T-cell (primary cell): ENCODE results near the gene CALCA. TPM values are rescaled to one million over a fixed set of nuclear protein-coding genes. Genes with fewer than 3 reads are reported as not detected.

ENCODE experiments used
- ATAC-seq, 4 experiments: fragments of 200-7000 bp in 3 of 4; fragments of 150-1000 bp in 1 of 4; cut with Tn5 transposase; replicated peaks in 1 of 4; 1 replicate in 3 of 4; 2 replicates in 1 of 4; pipeline ENCODE4 v1.10.0; 2021; ENCODE audit warnings: moderate library complexity in 3 of 4, mild to moderate bottlenecking in 2 of 4, moderate number of reproducible peaks in 1 of 4
- CTCF ChIA-PET, 2 donors: fragments of 300-600 bp; sonication (Branson Sonifier 250); formaldehyde crosslinking; loops; one replicate each; lab custom pipeline; 2022; ENCODE audit warnings: antibody characterized with exemption in 2 of 2; lab: Charles Lee
- POLR2A ChIA-PET, 2 donors: fragments of 300-600 bp; sonication (Branson Sonifier 250); formaldehyde crosslinking; loops; one replicate each; lab custom pipeline; 2022; ENCODE audit warnings: antibody characterized with exemption in 2 of 2; lab: Charles Lee
- DNase-seq, 35 experiments: peaks; one replicate each; pipeline versions ENCODE4 v3.0.0 to v3.0.0-alpha.2; 2013 to 2023
- H3K27ac ChIP-seq: one replicate; pipeline ENCODE4 v1.5.1; 2013; ENCODE audit warnings: low read length
- H3K27me3 ChIP-seq, 2 experiments: replicated peaks in 1 of 2; 1 replicate in 1 of 2; 2 replicates in 1 of 2; pipeline versions ENCODE4 v1.6.1 to v1.7.0; 2013; ENCODE audit warnings: low read length in 1 of 2, mixed read lengths in 1 of 2; ENCODE audit not compliant: control insufficient read depth in 2 of 2, insufficient read depth in 2 of 2; ENCODE audit errors: extremely low read depth in 1 of 2
- H3K36me3 ChIP-seq, 2 donors: 1 replicate in 1 of 2; 2 replicates in 1 of 2; pipeline versions ENCODE4 v1.6.1 to v1.7.0; 2013; ENCODE audit warnings: low read length in 1 of 2; ENCODE audit not compliant: control insufficient read depth in 2 of 2, insufficient read depth in 1 of 2; ENCODE audit errors: extremely low read depth in 1 of 2
- H3K4me1 ChIP-seq, 2 experiments: 1 replicate in 1 of 2; 2 replicates in 1 of 2; pipeline versions ENCODE4 v1.6.1 to v1.7.0; 2013; ENCODE audit warnings: low read length in 2 of 2, mixed read lengths in 1 of 2; ENCODE audit not compliant: insufficient read depth in 2 of 2, control insufficient read depth in 1 of 2; ENCODE audit errors: extremely low read depth in 1 of 2
- H3K4me3 ChIP-seq, 2 donors: 1 replicate in 1 of 2; 2 replicates in 1 of 2; pipeline versions ENCODE4 v1.5.1 to v1.7.0; 2013; ENCODE audit warnings: mild to moderate bottlenecking in 2 of 2, low read length in 1 of 2, moderate library complexity in 1 of 2; ENCODE audit not compliant: control insufficient read depth in 1 of 2; ENCODE audit errors: extremely low read depth in 1 of 2
- H3K9me3 ChIP-seq: 2 replicates; pipeline ENCODE4 v1.7.0; 2013
- H3K27ac Mint-ChIP-seq, 2 donors: one replicate each; pipeline ENCODE4 v1.8.0; 2020 to 2021; ENCODE audit warnings: mild to moderate bottlenecking in 2 of 2, mixed read lengths in 2 of 2
- H3K27me3 Mint-ChIP-seq, 2 donors: one replicate each; pipeline ENCODE4 v1.8.0; 2021 to 2022; ENCODE audit warnings: mixed read lengths in 2 of 2
- H3K36me3 Mint-ChIP-seq: one replicate; pipeline ENCODE4 v1.8.0; 2021; ENCODE audit warnings: mixed read lengths
- H3K4me1 Mint-ChIP-seq, 3 donors: one replicate each; pipeline ENCODE4 v1.8.0; 2020 to 2022; ENCODE audit warnings: mixed read lengths in 3 of 3, mild to moderate bottlenecking in 1 of 3
- H3K4me3 Mint-ChIP-seq, 3 donors: one replicate each; pipeline ENCODE4 v1.8.0; 2020 to 2022; ENCODE audit warnings: mild to moderate bottlenecking in 3 of 3, mixed read lengths in 3 of 3, moderate library complexity in 3 of 3
- H3K9me3 Mint-ChIP-seq, 3 donors: one replicate each; pipeline ENCODE4 v1.8.0; 2020 to 2022; ENCODE audit warnings: mixed read lengths in 3 of 3
- WGBS: methylation state at CpG from one replicate; pipeline ENCODE4 v1.1.5; 2013; ENCODE audit warnings: missing lambda C conversion rate; ENCODE audit not compliant: insufficient coverage; 5-methylcytosine and 5-hydroxymethylcytosine counted together
- total RNA-seq, 35 experiments: library from RNA in 6 of 35; stranded (reverse) in 6 of 35; fragments of 120-200 nt in 1 of 35; gene quantifications; one replicate each; pipeline versions ENCODE4 v1.2.1 to v1.2.4 and lab custom pipeline; 2013 to 2026

Gene CALCA
- total RNA-seq, 5 donors from 2014 or later (not counting 1 experiment from before 2014, with no cell fraction given), result not detected

DNA sequence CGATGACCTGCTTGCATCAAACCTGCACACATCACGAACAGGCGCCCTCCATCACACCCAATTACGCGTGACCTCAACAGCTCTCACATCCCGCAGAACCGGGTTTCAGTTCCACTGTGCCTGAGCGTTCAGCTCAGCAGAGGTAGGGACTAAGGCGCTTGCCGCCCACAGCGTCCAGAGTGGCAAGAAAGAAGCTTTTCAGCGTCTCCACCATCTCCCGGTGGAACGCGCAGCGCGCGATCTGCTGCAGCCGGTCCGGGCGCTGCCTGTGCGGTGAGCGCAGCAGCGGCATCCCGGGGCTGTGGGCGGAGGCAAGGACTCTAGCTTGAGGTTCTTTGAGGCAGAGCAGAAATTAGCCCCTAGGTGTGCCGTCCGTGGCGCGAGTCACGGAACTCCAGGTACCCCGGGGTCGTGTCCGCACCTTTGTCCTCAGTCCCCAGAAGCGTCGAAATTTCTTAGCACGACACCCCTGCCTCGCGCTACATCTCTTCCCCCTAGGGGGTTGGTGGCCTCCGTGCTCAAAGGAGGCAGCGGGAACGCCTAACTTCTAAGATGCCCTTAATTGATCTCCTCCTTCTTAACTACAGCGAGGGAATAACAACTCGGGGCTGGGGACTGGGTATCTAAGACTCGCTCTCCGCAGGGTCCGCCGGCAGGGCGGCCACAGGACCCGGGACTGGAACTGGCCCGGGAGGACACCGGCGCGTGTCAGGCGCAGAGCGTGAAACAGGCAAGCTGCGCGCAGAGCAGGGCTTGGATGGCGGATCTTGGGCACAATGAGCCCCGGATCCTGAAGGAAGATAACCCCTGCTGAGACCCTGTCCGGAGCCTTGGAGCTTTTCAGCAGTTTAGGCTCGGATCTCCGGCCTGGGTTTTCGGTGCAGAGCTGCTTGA lies 1.7 kb upstream of the CALCA start:
- ChIA-PET POLR2A (no interaction called here), CTCF (interaction anchor here (0.7 to 1.7 kb wide), 7 partner anchors 28 to 789 kb away, joined by 3 to 6 read pairs (median 3); no protein-coding TSS in a partner anchor)
- Mint-ChIP-seq H3K4me3 (peak overlapping the region; percentile 70 to 80 (median 74)), H3K36me3 (no peaks in the 10 kb centered on the region), H3K4me1 (peaks cover 31 to 35% (median 35%) of the 10 kb centered on the region in 3 donors), H3K27me3 (peaks cover 67 to 72% of the 10 kb centered on the region in 2 donors), H3K9me3 (no peaks in the 10 kb centered on the region), H3K27ac (no peak overlapping the region)
- peak overlapping the region; percentile 36 to 83 for H3K4me3 ChIP-seq
- DNase-seq, result peak in 11 of 35 experiments; percentile 5 to 40 (median 11)
- H3K9me3 ChIP-seq, result no peaks in the 10 kb centered on the region
- 5% methylated on average over 55 of the region's 64 CpGs for WGBS
- no peaks in the 10 kb centered on the region for H3K36me3 ChIP-seq
- peaks cover 8 to 33% of the 10 kb centered on the region in 2 experiments for H3K4me1 ChIP-seq
- H3K27me3 ChIP-seq, result peaks cover 21 to 56% of the 10 kb centered on the region in 2 experiments
- H3K27ac ChIP-seq, result no peak overlapping the region
- peak; percentile 43 to 56 (median 51) for ATAC-seq

DNA sequence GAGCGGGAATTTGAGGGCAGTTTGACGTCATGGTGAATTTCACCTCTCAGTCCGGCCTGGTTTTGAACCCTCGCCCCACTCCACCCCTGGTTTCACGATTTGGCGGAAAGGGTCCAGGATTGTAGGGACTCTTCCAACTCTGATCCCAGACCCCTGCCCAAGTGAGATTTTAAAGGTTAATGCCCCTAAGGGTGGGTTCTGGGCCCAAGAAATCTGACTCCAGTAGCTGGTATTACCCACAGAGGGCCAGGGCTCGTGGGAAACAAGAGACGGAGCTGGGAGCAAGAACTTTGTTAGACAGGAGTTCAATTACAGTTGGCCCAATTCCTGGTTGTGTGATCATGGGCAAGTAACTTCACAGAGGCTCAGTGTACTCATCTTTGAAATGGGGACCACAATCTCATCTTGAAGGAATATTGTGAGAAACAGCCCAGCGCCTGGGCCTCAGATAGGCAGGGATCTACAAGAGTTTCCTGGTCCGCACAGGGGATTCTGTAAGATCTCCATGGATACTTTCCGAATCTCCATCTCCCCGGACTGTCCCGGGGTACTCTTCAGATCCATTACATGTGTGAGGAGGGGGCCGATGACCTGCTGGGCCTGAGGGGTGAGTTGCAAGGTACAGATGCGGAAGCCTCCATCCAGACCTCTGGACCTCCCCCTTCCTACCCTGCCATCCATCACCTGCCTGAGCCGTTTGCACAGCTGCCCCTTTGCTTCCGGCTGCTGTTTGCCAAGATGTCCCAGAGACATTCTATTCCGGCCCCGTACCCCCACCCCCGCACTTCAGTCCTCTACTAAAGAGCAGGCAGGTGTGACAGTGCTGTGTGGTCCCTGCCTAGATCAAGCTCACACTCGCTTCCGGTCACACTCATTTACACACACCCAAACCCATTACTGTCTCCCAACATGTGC lies 687 bp upstream of the CALCA start:
- no peaks in the 10 kb centered on the region for H3K9me3 Mint-ChIP-seq
- peaks cover 8 to 33% of the 10 kb centered on the region in 2 experiments for H3K4me1 ChIP-seq
- WGBS, result 20% methylated on average over 11 of the region's 22 CpGs
- H3K9me3 ChIP-seq, result no peaks in the 10 kb centered on the region
- peaks cover 75 to 82% of the 10 kb centered on the region in 2 donors for H3K27me3 Mint-ChIP-seq
- CTCF ChIA-PET, result interaction anchor here (0.7 to 1.7 kb wide), 2 partner anchors 65 to 788 kb away, joined by 3 to 4 read pairs; no protein-coding TSS in a partner anchor
- no peaks in the 10 kb centered on the region for H3K36me3 Mint-ChIP-seq
- no peak overlapping the region for H3K27ac ChIP-seq
- H3K4me1 Mint-ChIP-seq, result peaks cover 31 to 35% (median 35%) of the 10 kb centered on the region in 3 donors
- H3K4me3 Mint-ChIP-seq, result peak overlapping the region; percentile 70 to 80 (median 74)
- no peak overlapping the region for H3K27ac Mint-ChIP-seq
- H3K27me3 ChIP-seq, result peaks cover 21 to 58% of the 10 kb centered on the region in 2 experiments
- POLR2A ChIA-PET, result no interaction called here
- H3K36me3 ChIP-seq, result no peaks in the 10 kb centered on the region
- DNase-seq (no peak), ATAC-seq (no peak)
- H3K4me3 ChIP-seq, result peak overlapping the region; percentile 36 to 83

DNA sequence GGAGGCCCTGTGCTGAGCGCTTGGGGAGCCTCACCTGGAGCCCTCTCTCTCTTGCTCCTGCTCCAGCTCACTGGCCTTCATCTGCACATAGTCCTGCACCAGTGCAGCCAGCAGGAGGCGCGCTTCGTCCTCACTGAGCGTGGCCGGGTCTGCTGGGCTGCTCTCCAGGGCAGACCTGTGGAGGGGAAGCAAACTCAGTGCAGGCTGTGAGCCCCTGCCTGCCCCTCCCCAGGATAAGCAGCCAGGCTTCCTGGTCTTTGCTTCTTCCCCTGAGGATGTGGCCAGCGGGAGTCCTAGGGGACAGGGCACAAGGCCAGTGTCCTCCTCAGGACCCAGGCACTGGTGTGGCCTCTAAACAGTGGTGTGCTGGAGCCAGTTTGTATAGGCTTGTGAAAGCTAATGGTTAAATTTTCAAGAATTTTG lies 2.2 kb downstream of the CALCA start:
- peaks cover 67 to 76% of the 10 kb centered on the region in 2 donors for H3K27me3 Mint-ChIP-seq
- peak in 20 of 35 experiments; percentile 5 to 42 (median 24) for DNase-seq
- Histone ChIP-seq H3K27me3 (peaks cover 10 to 57% of the 10 kb centered on the region in 2 experiments), H3K9me3 (no peaks in the 10 kb centered on the region), H3K4me1 (peaks cover 5 to 28% of the 10 kb centered on the region in 2 experiments), H3K4me3 (no peak overlapping the region), H3K27ac (no peak overlapping the region), H3K36me3 (no peaks in the 10 kb centered on the region)
- ATAC-seq, result peak in 1 of 4 experiments; percentile 41
- 27% methylated on average over 6 of the region's 7 CpGs for WGBS
- CTCF ChIA-PET, result no interaction called here
- no peak overlapping the region for H3K27ac Mint-ChIP-seq
- peaks cover 27% of the 10 kb centered on the region in 3 donors for H3K4me1 Mint-ChIP-seq
- POLR2A ChIA-PET, result no interaction called here
- no peak overlapping the region for H3K4me3 Mint-ChIP-seq
- H3K9me3 Mint-ChIP-seq, result no peaks in the 10 kb centered on the region
- peaks cover 3% of the 10 kb centered on the region for H3K36me3 Mint-ChIP-seq

GRCh38 chr11:14967581-14968243 lies 4.4 kb downstream of the CALCA start:
- Histone ChIP-seq H3K27ac (no peak overlapping the region), H3K27me3 (peaks cover 3 to 35% of the 10 kb centered on the region in 2 experiments), H3K4me3 (no peak overlapping the region), H3K4me1 (peaks cover 0 to 7% of the 10 kb centered on the region in 2 experiments), H3K36me3 (no peaks in the 10 kb centered on the region), H3K9me3 (no peaks in the 10 kb centered on the region)
- POLR2A ChIA-PET, result no interaction called here
- H3K4me3 Mint-ChIP-seq, result no peak overlapping the region
- peaks cover 54 to 56% of the 10 kb centered on the region in 2 donors for H3K27me3 Mint-ChIP-seq
- no peaks in the 10 kb centered on the region for H3K9me3 Mint-ChIP-seq
- no peak for ATAC-seq
- H3K4me1 Mint-ChIP-seq, result peaks cover 5 to 6% (median 5%) of the 10 kb centered on the region in 3 donors
- no peak for DNase-seq
- WGBS, result 74% methylated on average over 3 of the region's 5 CpGs
- peaks cover 3% of the 10 kb centered on the region for H3K36me3 Mint-ChIP-seq
- H3K27ac Mint-ChIP-seq, result no peak overlapping the region
- CTCF ChIA-PET, result no interaction called here

DNA sequence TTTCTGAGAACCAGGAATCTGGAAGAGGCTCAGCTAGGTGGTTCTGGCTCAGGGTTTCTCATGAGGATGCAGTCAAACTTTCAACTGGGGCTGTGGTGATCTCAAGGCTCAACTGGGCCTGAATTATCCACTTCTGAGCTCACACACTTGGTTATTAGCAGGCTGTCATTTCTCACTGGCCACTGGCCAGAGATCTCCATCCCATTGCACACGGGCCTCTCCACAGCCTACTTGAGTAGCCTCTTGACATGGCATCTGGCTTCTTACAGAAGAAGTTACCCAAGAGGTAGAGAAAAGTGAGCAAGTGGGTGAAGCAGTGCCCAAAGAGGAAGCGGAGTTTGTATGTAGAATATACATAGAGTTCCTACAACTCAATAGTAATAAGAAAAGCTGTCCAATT lies 16.0 kb downstream of the CALCA start:
- no CpG with 5 or more reads among the region's 2 CpGs for WGBS
- Mint-ChIP-seq H3K27me3 (peaks cover 2 to 3% of the 10 kb centered on the region in 2 donors), H3K4me1 (no peaks in the 10 kb centered on the region), H3K27ac (no peak overlapping the region), H3K9me3 (no peaks in the 10 kb centered on the region), H3K4me3 (no peak overlapping the region), H3K36me3 (peaks cover 2% of the 10 kb centered on the region)
- no peaks in the 10 kb centered on the region for H3K4me1 ChIP-seq
- no peaks in the 10 kb centered on the region for H3K36me3 ChIP-seq
- H3K27ac ChIP-seq, result no peak overlapping the region
- H3K27me3 ChIP-seq, result no peaks in the 10 kb centered on the region
- no peak overlapping the region for H3K4me3 ChIP-seq
- H3K9me3 ChIP-seq, result no peaks in the 10 kb centered on the region
- ATAC-seq (no peak), DNase-seq (no peak)
- CTCF ChIA-PET, result no interaction called here
- POLR2A ChIA-PET, result interaction anchor here in 1 of 2 donors (0.6 to 0.7 kb wide), 2 partner anchors 82 to 1151 kb away, joined by 3 to 6 read pairs; no protein-coding TSS in a partner anchor
